Measurements from ENCODE around the gene IL1R1.

The IL1R1 gene

GRCh38 chr2:102138331-102138730 lies 4.2 kb upstream of the IL1R1 start:
- DNase-seq (ENCODE audit: low spot score): no peak

- DNase-seq (ENCODE audit: low spot score): no peak
Measured at GRCh38 chr2:102139851-102140250, 2.7 kb upstream of the IL1R1 start.

GRCh38 chr2:102140377-102140776 lies 2.2 kb upstream of the IL1R1 start:
- no peak for DNase-seq (ENCODE audit: low spot score)

- DNase-seq (ENCODE audit: low spot score): no peak
Measured at GRCh38 chr2:102141011-102141943, 1.3 kb upstream of the IL1R1 start.

- no peak for DNase-seq (ENCODE audit: low spot score)
Measured at GRCh38 chr2:102142829-102143449, 393 bp downstream of the IL1R1 start.

- no peak for DNase-seq (ENCODE audit: low spot score)
Measured at GRCh38 chr2:102143450-102143985, 972 bp downstream of the IL1R1 start.

GRCh38 chr2:102144128-102144527 lies 1.6 kb downstream of the IL1R1 start:
- no peak for DNase-seq (ENCODE audit: low spot score)

GRCh38 chr2:102145107-102145506 lies 2.6 kb downstream of the IL1R1 start:
- DNase-seq (ENCODE audit: low spot score): no peak

- DNase-seq (ENCODE audit: low spot score): no peak
Measured at GRCh38 chr2:102145934-102146333, 3.4 kb downstream of the IL1R1 start.

- no peak for DNase-seq (ENCODE audit: low spot score)
Measured at GRCh38 chr2:102147935-102148334, 5.4 kb downstream of the IL1R1 start.

- DNase-seq (ENCODE audit: low spot score): no peak
Measured at GRCh38 chr2:102149243-102149642, 6.7 kb downstream of the IL1R1 start.

GRCh38 chr2:102149644-102150455 lies 7.3 kb downstream of the IL1R1 start:
- DNase-seq (ENCODE audit: low spot score): no peak

GRCh38 chr2:102154364-102154763 lies 11.8 kb downstream of the IL1R1 start:
- no peak for DNase-seq (ENCODE audit: low spot score)

GRCh38 chr2:102154946-102155702 lies 12.6 kb downstream of the IL1R1 start:
- no peak for DNase-seq (ENCODE audit: low spot score)

GRCh38 chr2:102155703-102156515 lies 13.4 kb downstream of the IL1R1 start:
- no peak for DNase-seq (ENCODE audit: low spot score)

GRCh38 chr2:102158011-102158755 lies 15.6 kb downstream of the IL1R1 start:
- no peak for DNase-seq (ENCODE audit: low spot score)

- no peak for DNase-seq (ENCODE audit: low spot score)
Measured at GRCh38 chr2:102159295-102159694, 16.7 kb downstream of the IL1R1 start.

GRCh38 chr2:102166189-102166845 lies 23.8 kb downstream of the IL1R1 start:
- DNase-seq (ENCODE audit: low spot score): peak; percentile 28

GRCh38 chr2:102168026-102168771 lies 25.7 kb downstream of the IL1R1 start:
- DNase-seq (ENCODE audit: low spot score): no peak

All from hematopoietic multipotent progenitor cell treated with erythropoietin and hydrocortisone succinate and interleukin-3 and kit ligand, for 15 days (in vitro differentiated cells).